GM10266 (cell line): ENCODE measurements around the gene BBS9.

Source experiments
- DNase-seq: peaks from one replicate; pipeline ENCODE4 v3.0.0; 2012; ENCODE audit errors: extremely low spot score
- CTCF ChIP-seq: IDR thresholded peaks from 2 replicates; pipeline ENCODE4 v1.5.1; 2012; ENCODE audit warnings: mild to moderate bottlenecking, low read depth; ENCODE audit not compliant: control insufficient read depth, insufficient read depth; ENCODE audit errors: missing control alignments

BBS9 gene

DNA sequence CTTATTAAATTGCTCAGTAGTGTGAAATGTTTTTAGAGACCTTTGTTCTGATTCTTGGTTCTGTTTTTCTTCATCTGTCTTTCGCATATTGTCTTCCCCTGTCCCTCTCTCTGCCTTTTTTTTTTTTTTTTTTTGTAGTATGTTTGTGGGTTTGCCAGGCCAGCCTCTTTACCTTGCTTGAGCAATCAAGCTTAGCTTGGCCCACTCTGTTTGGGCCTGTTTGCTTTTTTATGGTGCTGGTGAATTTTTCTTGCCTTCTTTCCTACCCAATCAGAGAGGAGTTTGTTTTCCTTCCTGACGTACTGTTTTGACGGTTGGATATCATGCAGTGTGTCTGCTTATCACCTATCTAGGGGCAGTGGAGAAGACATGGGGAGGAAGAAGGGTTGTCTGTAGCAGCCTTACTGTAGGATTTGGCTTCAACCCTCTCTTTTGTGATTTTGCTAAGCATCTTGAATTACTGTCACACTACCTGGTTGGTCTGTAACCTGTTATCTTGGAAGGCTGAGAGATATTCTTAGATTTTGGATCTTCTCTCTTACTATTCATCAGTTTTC is 64.0 kb downstream of the BBS9 start:
- TF ChIP-seq CTCF = no peak
- DNase-seq = no peak

DNA sequence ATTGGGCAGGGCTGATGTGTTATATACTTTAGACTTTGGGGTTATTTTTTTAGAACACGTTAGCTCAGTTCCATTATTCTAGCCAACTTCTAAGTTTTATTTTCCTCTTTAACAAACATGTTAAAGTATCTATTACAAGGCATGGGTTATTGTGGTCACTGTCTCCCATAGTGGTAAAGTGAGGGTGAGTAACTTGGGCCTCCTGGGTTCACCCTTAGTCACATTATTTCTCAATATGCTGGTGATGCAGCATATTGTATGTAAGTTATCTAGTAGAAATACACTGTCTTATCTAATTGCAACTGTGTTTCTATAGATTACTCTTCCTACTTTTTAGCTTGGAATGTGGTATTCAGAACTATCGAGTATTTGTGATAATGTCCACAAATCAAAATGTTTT is 65.9 kb downstream of the BBS9 start:
- no peak for TF ChIP-seq CTCF
- DNase-seq = no peak

- DNase-seq = no peak
- TF ChIP-seq CTCF = no peak
Measured at GRCh38 chr7:33196221-33196620, 66.9 kb downstream of the BBS9 start.

DNA sequence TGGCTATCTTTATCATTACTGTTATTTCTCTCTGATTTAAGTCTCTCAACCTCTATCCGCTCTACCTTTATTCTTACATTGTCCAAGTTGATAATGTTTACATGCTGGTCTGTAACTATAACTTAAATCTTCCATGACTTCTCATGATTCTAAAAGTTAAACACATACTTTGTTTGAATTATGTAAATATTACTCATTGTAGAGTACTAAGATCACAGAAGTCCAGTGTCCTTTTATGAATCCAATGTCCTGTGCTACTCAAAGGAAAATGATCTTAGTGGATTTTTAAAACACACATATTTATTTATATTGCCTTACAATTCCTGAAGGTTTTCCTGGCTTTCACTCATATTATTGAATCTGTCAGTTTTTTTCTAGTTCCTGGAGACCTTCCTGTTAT is 70.9 kb downstream of the BBS9 start:
- DNase-seq = no peak
- TF ChIP-seq CTCF = no peak

GRCh38 chr7:33201821-33202220 is 72.5 kb downstream of the BBS9 start:
- TF ChIP-seq CTCF = no peak
- DNase-seq = no peak

DNA sequence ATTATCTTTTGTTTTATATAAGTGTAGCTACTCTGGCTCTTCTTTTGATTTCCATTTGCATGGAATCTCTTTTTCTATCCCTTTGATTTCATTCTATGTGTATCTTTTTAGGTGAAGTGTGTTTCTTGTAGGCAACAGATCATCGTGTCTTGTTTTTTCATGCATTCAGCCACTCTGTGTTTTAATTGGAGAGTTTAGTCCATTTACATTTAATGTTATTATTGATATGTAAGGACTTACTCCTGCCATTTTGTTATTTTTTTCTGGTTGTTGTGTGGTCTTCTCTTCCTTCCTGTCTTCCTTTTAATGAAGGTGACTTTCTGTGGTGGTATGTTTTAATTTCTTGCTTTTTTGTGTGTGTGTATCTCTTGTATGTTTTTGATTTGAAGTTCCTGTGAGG is 81.6 kb downstream of the BBS9 start:
- no peak for DNase-seq
- no peak for TF ChIP-seq CTCF

DNA sequence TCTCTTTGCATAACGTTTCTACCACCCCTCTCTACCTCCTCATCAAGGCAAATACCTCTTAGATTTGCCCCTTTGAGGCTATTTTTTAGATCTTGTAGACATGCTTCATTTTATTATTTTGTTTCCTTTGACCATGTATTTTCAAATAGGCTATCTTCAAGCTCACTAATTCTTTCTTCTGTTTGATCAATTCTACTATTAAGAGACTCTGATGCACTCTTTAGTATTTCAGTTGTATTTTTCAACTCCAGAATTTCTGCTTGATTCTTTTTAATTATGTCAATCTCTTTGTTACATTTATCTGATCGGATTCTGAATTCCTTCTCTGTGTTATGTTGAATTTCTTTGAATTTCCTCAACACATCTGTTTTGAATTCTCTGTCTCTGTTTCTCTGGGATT is 82.8 kb downstream of the BBS9 start:
- no peak for TF ChIP-seq CTCF
- no peak for DNase-seq
